HG02610 (cell line): ENCODE results near the gene DEGS1.
"Not testable (repeated sequence)": the region's sequence is repeated elsewhere in the genome, so short reads cannot be mapped to it uniquely, and the experiment has no call there.

Experiments
- ATAC-seq: cut with Tn5 transposase; IDR thresholded peaks from one replicate; pipeline ENCODE4 v1.9.1; 2021; ENCODE audit warnings: mild to moderate bottlenecking, moderate library complexity; ENCODE audit not compliant: unreplicated experiment

DEGS1 gene

GRCh38 chr1:224180783-224181452 is 2.1 kb upstream of the DEGS1 start:
- no peak for ATAC-seq

DNA sequence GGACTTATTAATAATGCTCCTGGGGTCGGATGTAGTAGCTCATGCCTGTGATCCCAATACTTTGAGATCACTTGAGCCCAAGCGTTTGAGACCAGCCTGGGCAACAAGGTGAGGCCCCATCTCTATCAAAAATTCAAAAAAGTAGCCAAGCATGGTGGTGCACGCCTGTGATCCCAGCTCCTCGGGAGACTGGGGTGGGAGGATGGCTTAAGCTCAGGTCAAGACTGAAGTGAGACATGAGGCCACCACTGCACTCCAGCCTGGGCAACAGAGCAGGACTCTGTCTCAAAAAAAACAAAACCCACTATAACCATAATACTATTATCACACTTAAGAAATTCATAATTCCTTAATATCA is 1.6 kb upstream of the DEGS1 start:
- no peak for ATAC-seq

DNA sequence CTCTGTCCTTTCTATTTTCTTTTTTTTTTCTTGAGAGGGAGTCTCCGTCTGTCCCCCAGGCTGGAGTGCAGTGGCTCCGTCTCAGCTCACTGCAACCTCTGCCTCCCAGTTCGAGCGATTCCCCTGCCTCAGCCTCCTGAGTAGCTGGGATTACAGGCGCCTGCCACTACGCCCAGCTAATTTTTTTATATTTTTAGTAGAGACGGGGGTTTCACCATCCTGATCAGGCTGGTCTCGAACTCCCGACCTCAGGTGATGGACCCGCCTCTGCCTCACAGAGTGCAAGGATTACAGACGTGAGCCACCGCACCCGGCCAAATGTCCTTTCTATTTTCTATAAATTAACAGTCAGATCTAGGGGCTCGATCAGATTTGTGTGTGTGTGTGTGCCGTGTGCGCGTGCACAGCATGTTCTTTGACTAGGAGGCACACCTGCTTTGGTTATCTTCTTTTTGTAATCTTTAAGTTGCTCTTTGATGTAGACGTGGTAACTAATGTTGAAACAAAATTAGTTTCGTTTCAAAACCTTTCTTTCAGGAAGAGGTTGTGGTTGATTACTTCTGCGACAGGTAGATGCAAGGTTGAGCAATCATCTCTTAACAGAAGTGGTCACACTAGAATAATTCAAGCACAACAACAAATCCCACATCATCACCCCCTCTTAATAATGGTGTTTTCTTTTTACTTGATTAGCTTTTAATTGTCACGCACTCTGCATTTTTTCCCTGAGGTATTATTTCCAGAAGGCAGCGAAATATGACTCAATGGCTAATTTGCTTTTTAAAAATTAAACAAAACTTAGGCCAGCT is 779 bp upstream of the DEGS1 start:
- ATAC-seq = peak; percentile 53

DNA sequence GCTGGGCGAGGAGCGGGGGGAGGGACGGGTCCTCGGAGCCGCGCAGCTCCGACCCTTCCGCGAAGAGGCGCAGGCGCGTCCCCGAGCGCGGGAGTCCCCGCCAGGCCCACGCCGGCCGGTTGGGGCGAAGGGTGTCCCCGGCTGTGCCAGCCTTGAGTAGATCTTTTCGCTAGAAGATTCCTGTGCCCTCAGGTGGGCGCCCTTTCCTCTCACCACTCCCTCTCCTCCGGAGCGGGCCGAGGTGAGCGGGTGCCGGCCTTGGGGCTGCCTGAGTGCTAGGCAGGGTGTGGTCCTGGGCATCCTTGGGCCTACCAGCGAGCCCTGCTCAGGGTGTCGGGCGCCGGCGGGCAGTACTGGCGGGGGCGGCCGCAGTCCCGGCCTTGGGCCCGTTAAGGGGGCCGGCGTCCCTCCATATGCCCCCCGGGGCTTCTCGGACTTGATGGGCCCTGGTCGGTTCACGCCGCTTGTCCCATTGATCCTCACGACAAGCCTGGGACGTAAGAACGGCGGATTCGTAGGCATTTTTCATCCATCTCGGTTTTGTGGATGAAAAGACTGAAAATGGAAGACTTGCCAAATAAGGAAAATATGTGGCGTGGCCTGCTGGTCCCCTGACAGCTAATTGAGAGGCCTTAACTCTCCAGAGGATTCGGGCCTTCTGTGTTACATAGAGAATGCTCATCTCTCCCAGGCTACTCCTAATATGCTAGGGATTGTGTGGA is 712 bp downstream of the DEGS1 start:
- ATAC-seq = peak; percentile 34

- ATAC-seq = no peak
These were observed 2.2 kb downstream of the DEGS1 start for GRCh38 chr1:224185208-224185607.

- no peak for ATAC-seq
These were observed 5.2 kb downstream of the DEGS1 start for GRCh38 chr1:224188286-224188685.

GRCh38 chr1:224189561-224189960 is 6.5 kb downstream of the DEGS1 start:
- no peak for ATAC-seq

DNA sequence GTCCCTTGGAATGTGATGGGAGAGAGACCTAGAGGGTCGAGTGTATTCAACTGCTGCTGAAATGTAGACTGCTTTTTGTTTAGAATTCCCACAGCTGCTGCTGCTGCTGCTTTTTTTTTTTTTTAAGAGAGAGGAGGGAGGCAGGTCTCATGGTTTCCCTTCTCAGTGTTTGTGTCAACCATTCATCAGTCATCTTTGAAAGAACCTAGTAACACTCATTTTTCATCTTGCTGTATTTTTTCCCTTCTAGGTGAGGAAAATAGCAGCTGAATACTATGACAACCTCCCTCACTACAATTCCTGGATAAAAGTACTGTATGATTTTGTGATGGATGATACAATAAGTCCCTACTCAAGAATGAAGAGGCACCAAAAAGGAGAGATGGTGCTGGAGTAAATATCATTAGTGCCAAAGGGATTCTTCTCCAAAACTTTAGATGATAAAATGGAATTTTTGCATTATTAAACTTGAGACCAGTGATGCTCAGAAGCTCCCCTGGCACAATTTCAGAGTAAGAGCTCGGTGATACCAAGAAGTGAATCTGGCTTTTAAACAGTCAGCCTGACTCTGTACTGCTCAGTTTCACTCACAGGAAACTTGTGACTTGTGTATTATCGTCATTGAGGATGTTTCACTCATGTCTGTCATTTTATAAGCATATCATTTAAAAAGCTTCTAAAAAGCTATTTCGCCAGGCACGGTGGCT is 9.2 kb downstream of the DEGS1 start:
- peak; percentile 47 for ATAC-seq

DNA sequence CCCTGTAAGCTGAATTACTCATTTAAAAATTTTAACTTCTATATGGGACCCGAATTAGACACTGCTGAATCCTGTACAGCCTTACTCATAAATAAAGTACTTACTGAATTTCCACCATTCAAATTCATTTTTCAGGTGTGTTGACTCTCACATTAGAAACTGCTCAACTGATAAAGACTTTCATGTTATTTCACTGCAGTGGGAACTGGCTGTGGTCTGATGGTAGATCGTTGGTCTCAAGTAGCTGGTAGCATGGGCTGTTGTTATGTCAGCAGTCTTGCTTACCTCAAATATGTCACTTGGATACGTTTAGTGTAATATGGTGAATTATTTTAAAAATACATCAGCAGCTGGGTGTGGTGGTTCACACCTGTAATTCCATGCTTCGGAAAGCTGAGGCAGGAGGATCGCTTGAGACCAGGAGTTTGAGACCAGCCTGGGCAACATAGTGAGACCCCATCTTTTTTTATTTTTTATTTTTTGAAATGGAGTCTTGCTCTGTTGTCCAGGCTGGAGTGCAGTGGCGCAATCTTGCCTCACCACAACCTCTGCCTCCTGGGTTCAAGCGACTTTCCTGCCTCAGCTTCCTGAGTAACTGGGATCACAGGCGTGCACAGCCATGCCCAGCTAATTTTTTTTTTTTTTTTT is 10.4 kb downstream of the DEGS1 start:
- ATAC-seq = no peak

DNA sequence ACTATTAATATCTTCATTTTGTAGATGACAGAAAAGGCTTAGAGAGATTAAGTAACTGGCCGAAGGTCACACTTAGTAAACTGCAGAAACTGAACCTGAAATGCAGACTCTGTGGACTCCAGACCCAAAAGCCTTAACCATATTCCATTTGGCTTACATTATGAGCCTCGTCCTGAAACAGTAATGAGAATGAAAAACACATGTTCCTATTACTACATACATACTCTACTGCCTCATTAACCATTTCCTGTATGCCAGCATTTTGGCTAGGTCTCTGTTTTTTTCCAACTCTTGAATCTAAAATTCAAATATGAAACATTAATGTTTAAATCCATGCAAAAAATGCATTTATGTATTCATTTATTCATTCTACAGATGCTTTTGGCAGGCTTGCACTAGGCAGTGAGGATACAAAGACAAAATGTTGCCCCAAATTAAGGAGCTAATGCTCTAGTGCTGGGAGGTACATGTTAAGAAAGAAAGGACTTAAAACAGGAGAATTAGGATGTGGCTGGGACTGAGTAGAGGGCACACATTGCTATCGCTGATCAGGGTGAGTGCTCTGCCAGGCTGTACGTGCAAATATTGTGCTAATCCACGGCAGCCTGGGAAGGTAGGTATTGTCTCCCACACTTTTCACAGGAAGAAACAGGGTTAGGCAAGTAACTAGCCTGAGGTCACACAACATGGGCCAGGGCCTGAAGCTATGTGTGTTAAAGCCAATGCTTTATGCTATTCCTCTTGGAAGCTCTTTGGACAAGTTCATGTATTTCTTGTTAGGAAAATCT is 14.0 kb downstream of the DEGS1 start:
- no peak for ATAC-seq

DNA sequence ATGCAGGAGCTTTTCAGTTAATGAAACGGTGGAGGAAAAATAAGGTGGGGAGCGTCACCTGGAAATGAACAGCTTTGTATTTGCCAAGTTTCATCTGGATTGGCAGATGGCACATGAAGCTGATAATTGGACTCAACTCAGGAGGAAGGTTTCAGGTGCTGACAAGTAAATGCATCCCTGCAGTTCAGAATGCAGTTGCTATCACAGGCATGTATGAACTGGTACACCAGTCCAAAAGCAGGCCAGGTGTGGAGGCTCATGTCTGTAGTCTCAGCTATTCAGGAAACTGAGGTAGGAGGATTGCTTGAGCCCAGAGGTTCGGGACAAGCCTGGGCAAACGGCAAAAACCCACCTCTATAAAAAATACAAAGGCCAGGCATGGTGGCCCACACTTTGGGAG is 15.5 kb downstream of the DEGS1 start:
- ATAC-seq = no peak

DNA sequence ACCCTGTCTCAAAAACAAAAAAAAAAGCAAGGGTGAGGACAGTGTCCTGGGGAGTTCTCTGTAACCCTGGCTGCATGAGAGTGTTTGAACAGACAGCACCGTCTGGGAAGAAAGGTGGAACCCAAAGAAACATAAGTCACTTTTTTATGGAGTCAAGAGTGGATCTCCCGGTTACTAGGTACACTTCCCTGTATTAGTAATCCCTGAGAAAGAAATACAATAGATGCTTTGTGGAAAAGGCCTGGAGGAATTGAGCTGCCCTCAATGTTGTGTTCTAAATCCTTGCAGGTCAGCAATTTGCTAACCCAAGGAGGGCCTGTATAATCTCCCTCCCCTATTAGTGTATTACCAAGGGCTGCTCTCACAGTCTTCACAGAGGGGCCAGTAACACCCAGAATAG is 16.6 kb downstream of the DEGS1 start:
- ATAC-seq = no peak

GRCh38 chr1:224201383-224201782 is 18.3 kb downstream of the DEGS1 start:
- no peak for ATAC-seq

- ATAC-seq = no peak
These were observed 18.8 kb downstream of the DEGS1 start for GRCh38 chr1:224201853-224202252.

DNA sequence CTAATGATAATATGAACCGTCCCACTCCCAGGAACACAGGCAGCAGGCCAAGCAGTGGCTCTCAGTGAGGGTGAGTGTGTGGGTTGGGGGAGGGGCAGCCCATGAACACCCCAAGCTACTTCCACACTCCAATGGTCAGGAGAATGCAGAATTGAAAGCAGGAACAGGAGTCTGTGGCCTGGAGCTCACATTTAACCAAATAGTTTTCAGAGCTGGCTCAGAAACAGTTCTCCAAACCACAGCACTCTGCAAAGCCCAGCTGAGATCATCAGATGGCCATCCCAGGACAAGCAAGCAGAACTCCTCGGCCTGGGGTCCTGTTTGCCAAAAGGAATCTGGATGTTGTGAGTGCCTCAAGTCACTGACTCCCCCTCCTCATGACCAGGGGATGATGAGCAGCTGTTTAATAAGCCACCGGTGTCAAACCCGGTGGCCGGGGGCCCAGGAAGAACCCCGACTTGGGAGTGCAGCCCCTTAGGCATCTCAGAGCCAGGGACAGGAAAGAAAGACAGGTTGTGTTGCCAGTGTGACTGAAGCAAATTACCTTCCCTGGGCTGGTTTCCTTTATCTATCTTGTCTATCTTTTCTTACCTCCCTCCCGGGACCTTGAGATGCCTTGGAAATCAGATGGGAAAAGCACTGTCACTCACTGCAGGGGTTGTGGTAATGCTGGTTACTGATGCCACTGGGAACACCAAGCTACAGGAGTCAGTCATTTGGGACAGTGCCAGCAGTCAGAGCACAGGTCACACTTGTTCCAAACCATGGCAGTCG is 20.4 kb downstream of the DEGS1 start:
- ATAC-seq = peak; percentile 54

DNA sequence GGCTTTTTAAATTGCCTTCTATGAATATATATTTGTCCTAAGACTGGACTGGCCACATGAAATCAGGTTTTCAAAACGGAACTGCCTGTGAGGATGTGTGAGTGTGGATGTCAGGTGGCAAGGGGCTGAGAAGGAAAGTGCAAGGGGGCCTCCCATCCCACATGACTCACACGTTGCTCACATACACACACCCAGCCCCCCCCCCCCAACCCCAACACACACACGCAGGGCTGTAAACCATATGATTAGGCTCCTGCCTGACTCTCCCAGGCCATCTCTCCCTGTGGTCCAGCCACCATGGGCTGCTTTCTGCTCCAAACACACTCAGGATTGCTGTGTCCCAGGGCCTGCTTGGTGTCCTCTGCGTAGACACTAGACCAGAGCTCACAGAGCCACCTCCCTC is 22.4 kb downstream of the DEGS1 start:
- peak; percentile 41 for ATAC-seq

DNA sequence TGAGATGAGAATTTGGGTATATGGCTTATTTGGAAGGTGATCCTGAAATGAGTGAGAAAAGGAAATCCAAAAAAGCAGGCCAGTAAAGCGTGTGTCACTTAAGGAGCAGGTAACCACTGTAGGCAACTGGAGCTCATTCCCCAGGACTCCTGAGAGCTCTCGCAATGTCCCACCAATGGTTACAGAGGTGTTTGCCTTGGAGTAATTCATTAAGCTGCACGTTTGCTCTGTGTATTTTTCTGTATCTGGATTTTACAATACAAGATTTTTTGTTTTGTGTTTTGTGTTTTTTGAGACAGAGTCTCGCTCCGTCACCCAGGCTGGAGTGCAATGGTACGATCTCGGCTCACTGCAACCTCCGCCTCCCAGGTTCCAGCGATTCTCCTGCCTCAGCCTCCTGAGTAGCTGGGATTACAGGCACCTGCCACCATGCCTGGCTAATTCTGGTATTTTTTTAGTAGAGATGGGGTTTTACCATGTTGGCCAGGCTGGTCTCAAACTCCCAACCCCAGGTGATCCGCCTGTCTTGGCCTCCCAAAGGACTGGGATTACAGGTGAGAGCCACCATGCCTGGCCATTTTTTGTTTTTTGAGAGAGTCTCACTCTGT is 23.0 kb downstream of the DEGS1 start:
- ATAC-seq = not testable (repeated sequence)

GRCh38 chr1:224211206-224211962 is 28.3 kb downstream of the DEGS1 start:
- ATAC-seq = no peak
